H9 (cell line): ENCODE measurements around the gene DUT. TPM values are rescaled to one million over a fixed set of nuclear protein-coding genes. Genes with fewer than 3 reads are reported as not detected.

ENCODE experiments used
- DNase-seq: peaks from one replicate; pipeline ENCODE4 v3.0.0-alpha.2; 2017
- H2AFZ ChIP-seq: one replicate; pipeline ENCODE4 v1.6.1; 2013; ENCODE audit warnings: mild to moderate bottlenecking, low read length, control low read depth, moderate library complexity
- H2AK5ac ChIP-seq: 2 replicates; pipeline ENCODE4 v1.6.1; 2013; ENCODE audit warnings: low read length, control low read depth, mixed read lengths; ENCODE audit not compliant: insufficient read length
- H2BK120ac ChIP-seq: one replicate; pipeline ENCODE4 v1.6.1; 2013; ENCODE audit warnings: low read depth, mild to moderate bottlenecking, low read length, control low read depth, inconsistent platforms; ENCODE audit not compliant: poor library complexity, severe bottlenecking
- H2BK12ac ChIP-seq: 2 replicates; pipeline ENCODE4 v1.6.1; 2013; ENCODE audit warnings: low read length, control low read depth, mixed read lengths, low read depth; ENCODE audit not compliant: insufficient read length
- H2BK15ac ChIP-seq: 2 replicates; pipeline ENCODE4 v1.6.1; 2013; ENCODE audit warnings: low read depth, low read length, control low read depth
- H2BK20ac ChIP-seq: one replicate; pipeline ENCODE4 v1.6.1; 2013; ENCODE audit warnings: low read depth, mild to moderate bottlenecking, low read length, control low read depth, inconsistent platforms; ENCODE audit not compliant: poor library complexity, severe bottlenecking
- H2BK5ac ChIP-seq: 2 replicates; pipeline ENCODE4 v1.6.1; 2013; ENCODE audit warnings: low read length, control low read depth, mixed read lengths; ENCODE audit not compliant: insufficient read length
- H3K14ac ChIP-seq: 2 replicates; pipeline ENCODE4 v1.6.1; 2013; ENCODE audit warnings: low read length, control low read depth; ENCODE audit not compliant: insufficient read depth
- H3K18ac ChIP-seq: 2 replicates; pipeline ENCODE4 v1.6.1; 2013; ENCODE audit warnings: low read depth, mild to moderate bottlenecking, mixed read lengths, low read length, control low read depth; ENCODE audit not compliant: insufficient read length
- H3K23ac ChIP-seq: 2 replicates; pipeline ENCODE4 v1.6.1; 2013; ENCODE audit warnings: low read length, control low read depth, mixed read lengths, low read depth; ENCODE audit not compliant: insufficient read length
- H3K23me2 ChIP-seq: 2 replicates; pipeline ENCODE4 v1.6.1; 2013; ENCODE audit warnings: low read depth, mild to moderate bottlenecking, mixed read lengths, low read length, control low read depth; ENCODE audit not compliant: insufficient read length, poor library complexity, severe bottlenecking
- H3K27ac ChIP-seq: 2 replicates; pipeline ENCODE4 v1.5.1; 2013; ENCODE audit warnings: low read length, control low read depth, mixed read lengths, low read depth; ENCODE audit not compliant: insufficient read length
- H3K27me3 ChIP-seq: 2 replicates; pipeline ENCODE4 v1.6.1; 2013; ENCODE audit warnings: low read length, control low read depth, inconsistent platforms; ENCODE audit not compliant: insufficient read depth
- H3K4ac ChIP-seq: 2 replicates; pipeline ENCODE4 v1.6.1; 2013; ENCODE audit warnings: low read depth, mild to moderate bottlenecking, control low read depth, inconsistent platforms, low read length, moderate library complexity
- H3K4me1 ChIP-seq: 2 replicates; pipeline ENCODE4 v1.6.1; 2013; ENCODE audit warnings: low read length, control low read depth, inconsistent platforms; ENCODE audit not compliant: insufficient read depth
- H3K4me2 ChIP-seq: 2 replicates; pipeline ENCODE4 v1.6.1; 2013; ENCODE audit warnings: low read length, control low read depth, mixed read lengths; ENCODE audit not compliant: insufficient read length, insufficient read depth
- H3K56ac ChIP-seq: 2 replicates; pipeline ENCODE4 v1.6.1; 2013; ENCODE audit warnings: low read depth, mild to moderate bottlenecking, mixed read lengths, low read length, control low read depth; ENCODE audit not compliant: insufficient read length
- H3K79me1 ChIP-seq: 2 replicates; pipeline ENCODE4 v1.6.1; 2013; ENCODE audit warnings: low read depth, mild to moderate bottlenecking, moderate library complexity, low read length, control low read depth, inconsistent platforms; ENCODE audit not compliant: insufficient read depth, poor library complexity, severe bottlenecking
- H3K79me2 ChIP-seq: 2 replicates; pipeline ENCODE4 v1.6.1; 2013; ENCODE audit warnings: low read length, control low read depth, inconsistent platforms; ENCODE audit not compliant: insufficient read depth
- H3K9ac ChIP-seq: 2 replicates; pipeline ENCODE4 v1.6.1; 2013; ENCODE audit warnings: low read length, control low read depth, mixed read lengths; ENCODE audit not compliant: insufficient read length; ENCODE audit errors: extremely low read depth
- H3K9me3 ChIP-seq: one replicate; pipeline ENCODE4 v1.6.1; 2013; ENCODE audit warnings: low read depth, low read length, inconsistent platforms; ENCODE audit not compliant: control insufficient read depth
- H3T11ph ChIP-seq: one replicate; pipeline ENCODE4 v1.6.1; 2013; ENCODE audit warnings: mild to moderate bottlenecking, low read length, control low read depth, inconsistent platforms
- H4K20me1 ChIP-seq: one replicate; pipeline ENCODE4 v1.6.1; 2013; ENCODE audit not compliant: control insufficient read depth, insufficient read length, insufficient read depth
- H4K5ac ChIP-seq: 2 replicates; pipeline ENCODE4 v1.6.1; 2013; ENCODE audit warnings: low read depth, mild to moderate bottlenecking, mixed read lengths, low read length, control low read depth; ENCODE audit not compliant: insufficient read length
- H4K8ac ChIP-seq: replicated peaks from 2 replicates; pipeline ENCODE4 v1.6.1; 2013; ENCODE audit warnings: low read length, control low read depth, mixed read lengths, low read depth; ENCODE audit not compliant: insufficient read length
- H4K91ac ChIP-seq: 2 replicates; pipeline ENCODE4 v1.6.1; 2013; ENCODE audit warnings: low read depth, mild to moderate bottlenecking, moderate library complexity, mixed read lengths, low read length, control low read depth; ENCODE audit not compliant: insufficient read length
- H3K27ac Mint-ChIP-seq, 3 experiments: 2 replicates in 2 of 3; 3 replicates in 1 of 3; pipeline ENCODE4 v1.8.0; 2020 to 2021; ENCODE audit warnings: mixed read lengths in 3 of 3, mild to moderate bottlenecking in 1 of 3, moderate library complexity in 1 of 3
- H3K27me3 Mint-ChIP-seq: 2 replicates; pipeline ENCODE4 v1.8.0; 2021; ENCODE audit warnings: low read depth, mild to moderate bottlenecking, moderate library complexity, mixed read lengths
- H3K36me3 Mint-ChIP-seq, 3 experiments: 2 replicates in 2 of 3; 3 replicates in 1 of 3; pipeline ENCODE4 v1.8.0; 2020 to 2021; ENCODE audit warnings: low read depth in 3 of 3, mixed read lengths in 3 of 3; ENCODE audit not compliant: insufficient read depth in 1 of 3
- H3K4me1 Mint-ChIP-seq, 2 experiments: 2 replicates each; pipeline ENCODE4 v1.8.0; 2020; ENCODE audit warnings: mixed read lengths in 2 of 2
- H3K4me3 Mint-ChIP-seq, 2 experiments: 2 replicates in 1 of 2; 3 replicates in 1 of 2; pipeline ENCODE4 v1.8.0; 2020 to 2021; ENCODE audit warnings: mild to moderate bottlenecking in 2 of 2, mixed read lengths in 2 of 2, moderate library complexity in 1 of 2
- H3K9me3 Mint-ChIP-seq, 2 experiments: 2 replicates in 1 of 2; 3 replicates in 1 of 2; pipeline ENCODE4 v1.8.0; 2020; ENCODE audit warnings: mild to moderate bottlenecking in 2 of 2, mixed read lengths in 2 of 2, moderate library complexity in 1 of 2
- WGBS: extraction: QIAGEN DNeasy Blood & Tissue Kit; methylation state at CpG from one replicate; pipeline ENCODE4 v1.1.7; 2013; ENCODE audit warnings: missing lambda C conversion rate, low lambda C conversion rate, mixed read lengths; ENCODE audit not compliant: insufficient read length; ENCODE audit errors: extremely low coverage; 5-methylcytosine and 5-hydroxymethylcytosine counted together
- total RNA-seq: library from RNA; stranded (reverse); gene quantifications from 2 replicates; pipeline ENCODE4 v1.2.1, GENCODE V29; 2021
- TF ChIP-seq, protein P1 (sequence below): fragments of 200-600 bp; sonication (generic); conservative IDR thresholded peaks from 3 replicates; pipeline ENCODE4 v1.8.0; 2021; ENCODE audit warnings: antibody characterized with exemption, mild to moderate bottlenecking

The DUT gene
- total RNA-seq, 1 experiment from 2014 or later = 137 TPM

DNA sequence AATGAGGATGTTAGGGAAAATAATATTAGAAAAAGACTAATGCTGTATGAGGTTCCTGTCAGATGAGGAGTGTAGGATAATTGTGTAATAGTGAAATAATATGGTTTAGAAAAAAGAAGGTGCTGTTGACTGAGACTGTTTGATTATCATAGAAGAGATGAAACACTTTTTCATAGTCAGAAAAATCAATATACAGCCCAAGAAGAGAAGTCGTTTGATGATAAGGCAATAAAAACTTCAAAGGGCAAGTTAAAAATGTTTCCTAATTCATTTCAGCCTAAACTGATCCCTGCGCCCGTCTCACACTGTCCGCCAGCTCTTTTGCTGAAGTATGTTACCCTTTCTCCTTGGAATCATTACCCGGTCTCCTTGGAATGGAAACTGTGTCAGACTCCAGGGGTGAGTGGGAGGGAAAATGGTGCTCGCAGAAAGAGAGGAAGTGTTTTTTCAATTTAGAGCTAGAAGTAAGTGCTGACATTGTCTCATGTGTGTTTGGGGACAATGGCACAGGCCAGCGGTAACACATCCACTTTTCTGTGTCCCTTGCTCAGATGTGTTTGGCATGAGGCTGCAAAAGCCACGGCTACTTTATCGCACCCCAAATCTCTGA lies 23.6 kb downstream of the DUT start:
- Histone ChIP-seq H3K18ac (no peak overlapping the region), H2BK5ac (no peak overlapping the region), H3K9ac (no peak overlapping the region), H3K4me2 (no peak overlapping the region), H2AFZ (no peak overlapping the region), H3K27ac (no peak overlapping the region), H2BK12ac (no peak overlapping the region), H3K79me2 (no peaks in the 10 kb centered on the region), H2BK20ac (no peak overlapping the region), H3T11ph (no peak overlapping the region), H3K23me2 (no peaks in the 10 kb centered on the region), H4K8ac (no peak overlapping the region), H3K9me3 (no peaks in the 10 kb centered on the region), H2BK120ac (no peak overlapping the region), H4K20me1 (no peaks in the 10 kb centered on the region), H2AK5ac (no peak overlapping the region), H4K5ac (no peak overlapping the region), H3K4ac (no peak overlapping the region), H4K91ac (no peak overlapping the region), H3K23ac (no peak overlapping the region), H3K4me1 (no peaks in the 10 kb centered on the region), H3K27me3 (no peaks in the 10 kb centered on the region), H3K14ac (no peak overlapping the region), H3K79me1 (no peaks in the 10 kb centered on the region), H2BK15ac (no peak overlapping the region), H3K56ac (no peak overlapping the region)
- Mint-ChIP-seq H3K4me3 (no peak overlapping the region), H3K36me3 (no peaks in the 10 kb centered on the region), H3K27me3 (no peaks in the 10 kb centered on the region), H3K9me3 (no peaks in the 10 kb centered on the region), H3K27ac (no peak overlapping the region; a peak in 2 of 7 replicates), H3K4me1 (peaks cover 9% of the 10 kb centered on the region in 2 experiments)
- TF ChIP-seq, protein P1, sequence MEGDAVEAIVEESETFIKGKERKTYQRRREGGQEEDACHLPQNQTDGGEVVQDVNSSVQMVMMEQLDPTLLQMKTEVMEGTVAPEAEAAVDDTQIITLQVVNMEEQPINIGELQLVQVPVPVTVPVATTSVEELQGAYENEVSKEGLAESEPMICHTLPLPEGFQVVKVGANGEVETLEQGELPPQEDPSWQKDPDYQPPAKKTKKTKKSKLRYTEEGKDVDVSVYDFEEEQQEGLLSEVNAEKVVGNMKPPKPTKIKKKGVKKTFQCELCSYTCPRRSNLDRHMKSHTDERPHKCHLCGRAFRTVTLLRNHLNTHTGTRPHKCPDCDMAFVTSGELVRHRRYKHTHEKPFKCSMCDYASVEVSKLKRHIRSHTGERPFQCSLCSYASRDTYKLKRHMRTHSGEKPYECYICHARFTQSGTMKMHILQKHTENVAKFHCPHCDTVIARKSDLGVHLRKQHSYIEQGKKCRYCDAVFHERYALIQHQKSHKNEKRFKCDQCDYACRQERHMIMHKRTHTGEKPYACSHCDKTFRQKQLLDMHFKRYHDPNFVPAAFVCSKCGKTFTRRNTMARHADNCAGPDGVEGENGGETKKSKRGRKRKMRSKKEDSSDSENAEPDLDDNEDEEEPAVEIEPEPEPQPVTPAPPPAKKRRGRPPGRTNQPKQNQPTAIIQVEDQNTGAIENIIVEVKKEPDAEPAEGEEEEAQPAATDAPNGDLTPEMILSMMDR = no peak
- no peak for DNase-seq
- WGBS = no CpG with 5 or more reads among the region's 9 CpGs
